Measurements from ENCODE around the gene PRMT1.

Gene PRMT1

DNA sequence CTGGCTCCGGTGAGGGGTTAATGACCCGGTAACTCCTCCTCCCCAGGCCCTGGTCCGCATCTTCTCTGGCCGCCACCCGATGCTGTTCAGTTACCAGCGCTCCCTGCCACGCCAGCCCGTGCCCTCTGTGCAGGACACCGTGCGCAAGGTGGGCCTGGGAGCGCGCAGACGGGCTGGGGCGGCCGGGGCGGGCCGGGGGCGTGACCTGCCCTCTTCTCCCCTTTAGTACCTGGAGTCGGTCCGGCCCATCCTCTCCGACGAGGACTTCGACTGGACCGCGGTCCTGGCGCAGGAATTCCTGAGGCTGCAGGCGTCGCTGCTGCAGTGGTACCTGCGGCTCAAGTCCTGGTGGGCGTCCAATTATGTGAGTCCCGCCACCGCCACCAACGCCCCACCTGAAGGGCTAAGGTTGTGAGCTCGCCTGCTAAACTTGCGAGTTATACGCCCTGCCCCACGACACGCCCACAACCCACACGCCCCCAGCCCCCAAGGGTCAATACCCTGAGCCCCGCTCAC, 24.3 kb downstream of the PRMT1 start:
- Mint-ChIP-seq H3K36me3 (ENCODE audit: low read depth) (peaks cover 8% of the 10 kb centered on the region), H3K4me3 (no peak overlapping the region), H3K4me1 (no peaks in the 10 kb centered on the region), H3K27ac (no peak overlapping the region), H3K9me3 (no peaks in the 10 kb centered on the region), H3K27me3 (ENCODE audit: low read depth) (no peaks in the 10 kb centered on the region)
- TF ChIP-seq, protein P1, sequence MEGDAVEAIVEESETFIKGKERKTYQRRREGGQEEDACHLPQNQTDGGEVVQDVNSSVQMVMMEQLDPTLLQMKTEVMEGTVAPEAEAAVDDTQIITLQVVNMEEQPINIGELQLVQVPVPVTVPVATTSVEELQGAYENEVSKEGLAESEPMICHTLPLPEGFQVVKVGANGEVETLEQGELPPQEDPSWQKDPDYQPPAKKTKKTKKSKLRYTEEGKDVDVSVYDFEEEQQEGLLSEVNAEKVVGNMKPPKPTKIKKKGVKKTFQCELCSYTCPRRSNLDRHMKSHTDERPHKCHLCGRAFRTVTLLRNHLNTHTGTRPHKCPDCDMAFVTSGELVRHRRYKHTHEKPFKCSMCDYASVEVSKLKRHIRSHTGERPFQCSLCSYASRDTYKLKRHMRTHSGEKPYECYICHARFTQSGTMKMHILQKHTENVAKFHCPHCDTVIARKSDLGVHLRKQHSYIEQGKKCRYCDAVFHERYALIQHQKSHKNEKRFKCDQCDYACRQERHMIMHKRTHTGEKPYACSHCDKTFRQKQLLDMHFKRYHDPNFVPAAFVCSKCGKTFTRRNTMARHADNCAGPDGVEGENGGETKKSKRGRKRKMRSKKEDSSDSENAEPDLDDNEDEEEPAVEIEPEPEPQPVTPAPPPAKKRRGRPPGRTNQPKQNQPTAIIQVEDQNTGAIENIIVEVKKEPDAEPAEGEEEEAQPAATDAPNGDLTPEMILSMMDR (IDR thresholded peaks at IDR 0.05; ENCODE audit: unreplicated experiment in 3 of 3), result no peak

DNA sequence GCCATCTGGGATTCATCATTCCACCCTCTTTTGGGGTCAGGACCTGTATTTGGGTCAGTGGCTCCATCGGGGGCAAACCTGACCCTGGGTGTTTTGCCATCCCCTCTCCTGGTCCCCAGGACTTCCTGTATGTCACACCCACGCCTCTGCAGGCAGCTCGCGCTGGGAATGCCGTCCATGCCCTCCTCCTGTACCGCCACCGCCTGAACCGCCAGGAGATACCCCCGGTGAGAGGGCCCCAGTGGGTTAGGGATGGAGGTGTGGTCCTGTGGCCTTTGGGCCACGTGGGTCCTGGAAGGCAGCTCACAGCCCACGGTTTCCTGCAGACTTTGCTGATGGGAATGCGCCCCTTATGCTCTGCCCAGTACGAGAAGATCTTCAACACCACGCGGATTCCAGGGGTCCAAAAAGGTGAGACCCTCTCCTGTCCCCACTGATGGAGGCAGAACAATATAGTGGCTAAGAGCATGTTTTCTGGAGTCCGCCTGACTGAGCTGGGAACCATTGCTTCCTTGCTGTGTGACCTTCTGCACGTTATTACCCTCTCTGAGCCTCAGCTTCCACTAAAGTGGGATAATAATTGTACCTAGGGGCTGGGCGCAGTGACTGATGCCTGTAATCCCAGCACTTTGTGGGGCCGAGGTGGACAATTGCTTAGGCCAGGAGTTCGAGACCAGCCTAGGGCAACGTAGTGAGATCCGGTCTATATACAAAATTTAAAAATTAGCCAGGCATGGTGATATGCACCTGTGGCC, 28.0 kb downstream of the PRMT1 start:
- H3K4me3 Mint-ChIP-seq, result no peak overlapping the region
- H3K27ac Mint-ChIP-seq, result no peak overlapping the region
- TF ChIP-seq, protein P1 (IDR thresholded peaks at IDR 0.05; ENCODE audit: unreplicated experiment in 3 of 3), result no peak
- no peaks in the 10 kb centered on the region for H3K4me1 Mint-ChIP-seq
- H3K36me3 Mint-ChIP-seq (ENCODE audit: low read depth), result peaks cover 13% of the 10 kb centered on the region
- no peaks in the 10 kb centered on the region for H3K9me3 Mint-ChIP-seq
- H3K27me3 Mint-ChIP-seq (ENCODE audit: low read depth), result no peaks in the 10 kb centered on the region

DNA sequence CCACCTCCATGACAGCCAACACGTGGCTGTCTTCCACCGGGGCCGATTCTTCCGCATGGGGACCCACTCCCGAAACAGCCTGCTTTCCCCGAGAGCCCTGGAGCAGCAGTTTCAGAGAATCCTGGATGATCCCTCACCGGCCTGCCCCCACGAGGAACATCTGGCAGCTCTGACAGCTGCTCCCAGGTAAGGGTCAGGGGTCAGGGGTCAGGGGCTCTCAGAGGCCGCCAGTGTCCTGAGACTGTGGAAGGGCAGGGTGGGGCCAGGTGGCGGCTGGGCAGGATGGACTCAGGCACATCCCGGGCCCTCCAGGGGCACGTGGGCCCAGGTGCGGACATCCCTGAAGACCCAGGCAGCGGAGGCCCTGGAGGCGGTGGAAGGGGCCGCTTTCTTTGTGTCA, 28.8 kb downstream of the PRMT1 start:
- Mint-ChIP-seq H3K36me3 (ENCODE audit: low read depth) (peaks cover 20% of the 10 kb centered on the region), H3K4me1 (no peaks in the 10 kb centered on the region), H3K27ac (no peak overlapping the region), H3K9me3 (no peaks in the 10 kb centered on the region), H3K27me3 (ENCODE audit: low read depth) (no peaks in the 10 kb centered on the region), H3K4me3 (no peak overlapping the region)
- TF ChIP-seq, protein P1 (IDR thresholded peaks at IDR 0.05; ENCODE audit: unreplicated experiment in 3 of 3), result no peak

DNA sequence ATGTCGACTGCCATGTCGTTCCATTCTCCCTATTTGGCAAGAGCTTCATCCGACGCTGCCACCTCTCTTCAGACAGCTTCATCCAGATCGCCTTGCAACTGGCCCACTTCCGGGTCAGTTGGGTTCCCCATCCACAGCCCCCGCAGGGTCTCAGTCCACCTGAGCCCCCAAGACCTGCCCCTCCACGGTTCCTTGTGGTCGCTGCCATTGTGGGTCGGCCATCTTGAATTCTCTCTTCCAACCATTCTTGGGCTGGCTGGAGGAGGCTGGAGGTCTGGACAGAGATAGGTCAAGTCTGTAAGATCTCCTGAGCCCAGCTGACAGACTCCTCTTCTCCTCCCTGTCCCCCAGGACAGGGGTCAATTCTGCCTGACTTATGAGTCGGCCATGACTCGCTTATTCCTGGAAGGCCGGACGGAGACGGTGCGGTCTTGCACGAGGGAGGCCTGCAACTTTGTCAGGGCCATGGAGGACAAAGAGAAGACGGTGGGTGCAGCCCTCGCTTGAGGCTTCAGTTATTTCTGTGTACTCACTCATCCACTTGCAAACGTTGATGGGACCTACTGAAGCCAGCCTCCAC, 33.4 kb downstream of the PRMT1 start:
- H3K36me3 Mint-ChIP-seq (ENCODE audit: low read depth), result peaks cover 28% of the 10 kb centered on the region
- no peaks in the 10 kb centered on the region for H3K27me3 Mint-ChIP-seq (ENCODE audit: low read depth)
- TF ChIP-seq, protein P1 (IDR thresholded peaks at IDR 0.05; ENCODE audit: unreplicated experiment in 3 of 3), result no peak
- no peak overlapping the region for H3K27ac Mint-ChIP-seq
- H3K9me3 Mint-ChIP-seq, result no peaks in the 10 kb centered on the region
- H3K4me1 Mint-ChIP-seq, result peaks cover 11% of the 10 kb centered on the region
- H3K4me3 Mint-ChIP-seq, result no peak overlapping the region

DNA sequence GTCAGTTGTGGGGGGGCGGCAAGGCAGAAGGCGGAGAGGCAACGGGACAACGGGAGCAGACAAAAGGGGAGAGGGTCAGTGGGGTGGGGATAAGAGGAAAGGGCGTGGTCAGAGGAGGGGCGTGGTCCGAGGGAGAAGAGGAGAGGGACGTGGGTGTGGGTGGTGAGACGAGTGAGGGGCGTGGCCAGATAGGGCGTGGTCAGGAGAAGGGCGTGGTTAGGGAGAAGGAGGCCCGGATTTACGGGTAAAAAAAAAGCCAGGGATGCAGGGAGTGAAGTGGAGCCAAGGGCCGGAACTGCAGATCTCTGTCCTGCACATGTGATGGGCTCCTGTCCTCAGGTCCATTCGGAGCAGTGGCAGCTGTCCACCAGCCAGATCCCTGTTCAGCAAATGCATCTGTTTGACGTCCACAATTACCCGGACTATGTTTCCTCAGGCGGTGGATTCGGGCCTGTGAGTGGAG, 35.4 kb downstream of the PRMT1 start:
- H3K9me3 Mint-ChIP-seq, result no peaks in the 10 kb centered on the region
- H3K4me1 Mint-ChIP-seq, result peaks cover 13% of the 10 kb centered on the region
- H3K27me3 Mint-ChIP-seq (ENCODE audit: low read depth), result no peaks in the 10 kb centered on the region
- H3K4me3 Mint-ChIP-seq, result no peak overlapping the region
- TF ChIP-seq, protein P1 (IDR thresholded peaks at IDR 0.05; ENCODE audit: unreplicated experiment in 3 of 3), result no peak
- H3K27ac Mint-ChIP-seq, result peak overlapping the region in 2 of 3 experiments; percentile 22 to 26
- H3K36me3 Mint-ChIP-seq (ENCODE audit: low read depth), result peaks cover 24% of the 10 kb centered on the region
